ENCODE measurements around the gene AP4S1.
"Not testable (repeated sequence)": the region's sequence is repeated elsewhere in the genome, so short reads cannot be mapped to it uniquely, and the experiment has no call there.

AP4S1 gene

GRCh38 chr14:31083781-31084180, 58.3 kb downstream of the AP4S1 start:
- H2BK12ac ChIP-seq (ENCODE audit: low read length in 2 of 2): no peak overlapping the region
- no peak overlapping the region for H3K4me2 ChIP-seq (ENCODE audit: low read length, poor library complexity, severe bottlenecking)
- no peak overlapping the region for H2AK5ac ChIP-seq (ENCODE audit: low read length, severe bottlenecking)
- no peaks in the 10 kb centered on the region for H3K27me3 ChIP-seq (ENCODE audit: control insufficient read depth in 1 of 2, insufficient read depth in 1 of 2, low read length in 2 of 2)
- H2BK5ac ChIP-seq (ENCODE audit: low read depth, low read length, poor library complexity, severe bottlenecking): no peak overlapping the region
- no peak overlapping the region for H3K23ac ChIP-seq (ENCODE audit: low read length in 2 of 2)
- no peaks in the 10 kb centered on the region for H3K4me1 ChIP-seq (ENCODE audit: control insufficient read depth, insufficient read depth, low read depth, low read length)
- WGBS: 86% methylated on average over 3 of the region's 3 CpGs
- no peak overlapping the region for H3K4ac ChIP-seq (ENCODE audit: low read depth in 1 of 2, low read length in 2 of 2)
- H3K27ac ChIP-seq (ENCODE audit: low read length, poor library complexity, severe bottlenecking): no peak overlapping the region
- no peak overlapping the region for H3K4me3 ChIP-seq (ENCODE audit: insufficient read depth in 1 of 2, low read depth in 1 of 2, low read length in 2 of 2)
- DNase-seq: no peak
- peaks cover 2% of the 10 kb centered on the region for H3K79me1 ChIP-seq (replicated peaks; ENCODE audit: low read length, poor library complexity, severe bottlenecking)
- H3K14ac ChIP-seq (ENCODE audit: low read length in 2 of 2): no peak overlapping the region
- no peak overlapping the region for H2AFZ ChIP-seq (ENCODE audit: low read depth, low read length)
- H3K9me3 ChIP-seq (ENCODE audit: control insufficient read depth, low read length): no peaks in the 10 kb centered on the region
- no peak overlapping the region for H3K9ac ChIP-seq (ENCODE audit: low read length)
- H2BK120ac ChIP-seq (ENCODE audit: low read depth, low read length): no peak overlapping the region
- no peak overlapping the region for H4K91ac ChIP-seq (ENCODE audit: low read length)
- no peak overlapping the region for H4K8ac ChIP-seq (ENCODE audit: low read length)
- H3K36me3 ChIP-seq (ENCODE audit: control insufficient read depth in 1 of 2, insufficient read depth in 2 of 2, low read depth in 1 of 2, low read length in 2 of 2): peaks cover 0 to 9% of the 10 kb centered on the region in 2 experiments
- H3K18ac ChIP-seq (ENCODE audit: low read depth in 1 of 2, low read length in 2 of 2): no peak overlapping the region
- H2BK15ac ChIP-seq (ENCODE audit: low read depth, poor library complexity, severe bottlenecking): no peak overlapping the region

- no peak overlapping the region for H4K91ac ChIP-seq (ENCODE audit: low read length)
- H2BK5ac ChIP-seq (ENCODE audit: low read depth, low read length, poor library complexity, severe bottlenecking): no peak overlapping the region
- H3K18ac ChIP-seq (ENCODE audit: low read depth in 1 of 2, low read length in 2 of 2): no peak overlapping the region
- H3K27ac ChIP-seq (ENCODE audit: low read length, poor library complexity, severe bottlenecking): no peak overlapping the region
- H2BK15ac ChIP-seq (ENCODE audit: low read depth, poor library complexity, severe bottlenecking): no peak overlapping the region
- H3K36me3 ChIP-seq (ENCODE audit: control insufficient read depth in 1 of 2, insufficient read depth in 2 of 2, low read depth in 1 of 2, low read length in 2 of 2): peaks cover 0 to 9% of the 10 kb centered on the region in 2 experiments
- H3K79me1 ChIP-seq (replicated peaks; ENCODE audit: low read length, poor library complexity, severe bottlenecking): no peaks in the 10 kb centered on the region
- no peak overlapping the region for H2AK5ac ChIP-seq (ENCODE audit: low read length, severe bottlenecking)
- DNase-seq: no peak
- no peak overlapping the region for H2BK12ac ChIP-seq (ENCODE audit: low read length in 2 of 2)
- no peak overlapping the region for H3K9ac ChIP-seq (ENCODE audit: low read length)
- H3K9me3 ChIP-seq (ENCODE audit: control insufficient read depth, low read length): no peaks in the 10 kb centered on the region
- H3K23ac ChIP-seq (ENCODE audit: low read length in 2 of 2): no peak overlapping the region
- H3K4me2 ChIP-seq (ENCODE audit: low read length, poor library complexity, severe bottlenecking): no peak overlapping the region
- H3K4me1 ChIP-seq (ENCODE audit: control insufficient read depth, insufficient read depth, low read depth, low read length): no peaks in the 10 kb centered on the region
- H3K4me3 ChIP-seq (ENCODE audit: insufficient read depth in 1 of 2, low read depth in 1 of 2, low read length in 2 of 2): no peak overlapping the region
- 91% methylated on average over 3 of the region's 5 CpGs for WGBS
- no peak overlapping the region for H4K8ac ChIP-seq (ENCODE audit: low read length)
- no peak overlapping the region for H2AFZ ChIP-seq (ENCODE audit: low read depth, low read length)
- no peak overlapping the region for H3K4ac ChIP-seq (ENCODE audit: low read depth in 1 of 2, low read length in 2 of 2)
- H2BK120ac ChIP-seq (ENCODE audit: low read depth, low read length): no peak overlapping the region
- no peak overlapping the region for H3K14ac ChIP-seq (ENCODE audit: low read length in 2 of 2)
- H3K27me3 ChIP-seq (ENCODE audit: control insufficient read depth in 1 of 2, insufficient read depth in 1 of 2, low read length in 2 of 2): no peaks in the 10 kb centered on the region
Measured at GRCh38 chr14:31084385-31084784, 58.9 kb downstream of the AP4S1 start.

- H3K9ac ChIP-seq (ENCODE audit: low read length): no peak overlapping the region
Measured at GRCh38 chr14:31085027-31085426, 59.6 kb downstream of the AP4S1 start.

GRCh38 chr14:31086466-31086865, 61.0 kb downstream of the AP4S1 start:
- H3K14ac ChIP-seq (ENCODE audit: low read length in 2 of 2); H2BK12ac ChIP-seq (ENCODE audit: low read length in 2 of 2); H3K27me3 ChIP-seq (ENCODE audit: control insufficient read depth in 1 of 2, insufficient read depth in 1 of 2, low read length in 2 of 2); H2BK120ac ChIP-seq (ENCODE audit: low read depth, low read length); H3K18ac ChIP-seq (ENCODE audit: low read depth in 1 of 2, low read length in 2 of 2); H3K36me3 ChIP-seq (ENCODE audit: control insufficient read depth in 1 of 2, insufficient read depth in 2 of 2, low read depth in 1 of 2, low read length in 2 of 2); H3K79me1 ChIP-seq (replicated peaks; ENCODE audit: low read length, poor library complexity, severe bottlenecking); H3K27ac ChIP-seq (ENCODE audit: low read length, poor library complexity, severe bottlenecking); DNase-seq; H2AK5ac ChIP-seq (ENCODE audit: low read length, severe bottlenecking); H2AFZ ChIP-seq (ENCODE audit: low read depth, low read length); H3K4me2 ChIP-seq (ENCODE audit: low read length, poor library complexity, severe bottlenecking); H2BK15ac ChIP-seq (ENCODE audit: low read depth, poor library complexity, severe bottlenecking); H2BK5ac ChIP-seq (ENCODE audit: low read depth, low read length, poor library complexity, severe bottlenecking); H3K4me3 ChIP-seq (ENCODE audit: insufficient read depth in 1 of 2, low read depth in 1 of 2, low read length in 2 of 2); H3K23ac ChIP-seq (ENCODE audit: low read length in 2 of 2); H3K9me3 ChIP-seq (ENCODE audit: control insufficient read depth, low read length); H4K8ac ChIP-seq (ENCODE audit: low read length); H3K9ac ChIP-seq (ENCODE audit: low read length); H3K4me1 ChIP-seq (ENCODE audit: control insufficient read depth, insufficient read depth, low read depth, low read length); H4K91ac ChIP-seq (ENCODE audit: low read length); H3K4ac ChIP-seq (ENCODE audit: low read depth in 1 of 2, low read length in 2 of 2): not testable (repeated sequence)
- 98% methylated on average over 7 of the region's 9 CpGs for WGBS

More at GRCh38 chr14:31085027-31085426, 59.6 kb downstream of the AP4S1 start:
- no peaks in the 10 kb centered on the region for H3K79me1 ChIP-seq (replicated peaks; ENCODE audit: low read length, poor library complexity, severe bottlenecking)
- no peak overlapping the region for H3K4me3 ChIP-seq (ENCODE audit: insufficient read depth in 1 of 2, low read depth in 1 of 2, low read length in 2 of 2)
- no peak overlapping the region for H4K91ac ChIP-seq (ENCODE audit: low read length)
- H3K4me2 ChIP-seq (ENCODE audit: low read length, poor library complexity, severe bottlenecking): no peak overlapping the region
- no peak overlapping the region for H2BK120ac ChIP-seq (ENCODE audit: low read depth, low read length)
- H3K4me1 ChIP-seq (ENCODE audit: control insufficient read depth, insufficient read depth, low read depth, low read length): no peaks in the 10 kb centered on the region
- no peak overlapping the region for H2AK5ac ChIP-seq (ENCODE audit: low read length, severe bottlenecking)
- no peak overlapping the region for H4K8ac ChIP-seq (ENCODE audit: low read length)
- no peak overlapping the region for H3K18ac ChIP-seq (ENCODE audit: low read depth in 1 of 2, low read length in 2 of 2)
- no peak overlapping the region for H2BK12ac ChIP-seq (ENCODE audit: low read length in 2 of 2)
- 92% methylated on average over 3 of the region's 3 CpGs for WGBS
- H3K36me3 ChIP-seq (ENCODE audit: control insufficient read depth in 1 of 2, insufficient read depth in 2 of 2, low read depth in 1 of 2, low read length in 2 of 2): peaks cover 0 to 9% of the 10 kb centered on the region in 2 experiments
- no peaks in the 10 kb centered on the region for H3K9me3 ChIP-seq (ENCODE audit: control insufficient read depth, low read length)
- no peak overlapping the region for H2AFZ ChIP-seq (ENCODE audit: low read depth, low read length)
- H3K23ac ChIP-seq (ENCODE audit: low read length in 2 of 2): no peak overlapping the region
- H3K27ac ChIP-seq (ENCODE audit: low read length, poor library complexity, severe bottlenecking): no peak overlapping the region
- no peak for DNase-seq
- no peak overlapping the region for H2BK15ac ChIP-seq (ENCODE audit: low read depth, poor library complexity, severe bottlenecking)
- no peak overlapping the region for H3K4ac ChIP-seq (ENCODE audit: low read depth in 1 of 2, low read length in 2 of 2)
- H2BK5ac ChIP-seq (ENCODE audit: low read depth, low read length, poor library complexity, severe bottlenecking): no peak overlapping the region
- H3K27me3 ChIP-seq (ENCODE audit: control insufficient read depth in 1 of 2, insufficient read depth in 1 of 2, low read length in 2 of 2): no peaks in the 10 kb centered on the region
- H3K14ac ChIP-seq (ENCODE audit: low read length in 2 of 2): no peak overlapping the region

All from mesenchymal stem cell (in vitro differentiated cells and primary cell).